ENCODE measurements around the gene IGSF23.
"Not testable (repeated sequence)": the region's sequence is repeated elsewhere in the genome, so short reads cannot be mapped to it uniquely, and the experiment has no call there.

The IGSF23 gene

GRCh38 chr19:44675521-44675920, 62.2 kb downstream of the IGSF23 start:
- Histone ChIP-seq H3K4me1 (ENCODE audit: control insufficient read depth, insufficient read depth, low read length, poor library complexity, severe bottlenecking) (no peaks in the 10 kb centered on the region), H3K27ac (ENCODE audit: insufficient read depth, low read length, poor library complexity, severe bottlenecking) (no peak overlapping the region), H3K9me3 (ENCODE audit: control insufficient read depth, low read length) (no peaks in the 10 kb centered on the region), H3K27me3 (replicated peaks; ENCODE audit: control insufficient read depth, insufficient read depth, low read length, poor library complexity, severe bottlenecking) (no peaks in the 10 kb centered on the region), H3K4me3 (ENCODE audit: insufficient read depth, low read depth, low read length, poor library complexity, severe bottlenecking) (no peak overlapping the region), H3K36me3 (ENCODE audit: control insufficient read depth, insufficient read depth, low read length) (no peaks in the 10 kb centered on the region)
- DNase-seq = no peak

GRCh38 chr19:44677019-44677811, 63.9 kb downstream of the IGSF23 start:
- Histone ChIP-seq H3K27ac (ENCODE audit: insufficient read depth, low read length, poor library complexity, severe bottlenecking) (no peak overlapping the region), H3K27me3 (replicated peaks; ENCODE audit: control insufficient read depth, insufficient read depth, low read length, poor library complexity, severe bottlenecking) (no peaks in the 10 kb centered on the region), H3K4me3 (ENCODE audit: insufficient read depth, low read depth, low read length, poor library complexity, severe bottlenecking) (no peak overlapping the region), H3K9me3 (ENCODE audit: control insufficient read depth, low read length) (no peaks in the 10 kb centered on the region), H3K4me1 (ENCODE audit: control insufficient read depth, insufficient read depth, low read length, poor library complexity, severe bottlenecking) (no peaks in the 10 kb centered on the region), H3K36me3 (ENCODE audit: control insufficient read depth, insufficient read depth, low read length) (no peaks in the 10 kb centered on the region)
- DNase-seq = no peak

- no peaks in the 10 kb centered on the region for H3K27me3 ChIP-seq (replicated peaks; ENCODE audit: control insufficient read depth, insufficient read depth, low read length, poor library complexity, severe bottlenecking)
- no peaks in the 10 kb centered on the region for H3K9me3 ChIP-seq (ENCODE audit: control insufficient read depth, low read length)
- no peaks in the 10 kb centered on the region for H3K36me3 ChIP-seq (ENCODE audit: control insufficient read depth, insufficient read depth, low read length)
- no peak overlapping the region for H3K4me3 ChIP-seq (ENCODE audit: insufficient read depth, low read depth, low read length, poor library complexity, severe bottlenecking)
- DNase-seq = no peak
- H3K4me1 ChIP-seq (ENCODE audit: control insufficient read depth, insufficient read depth, low read length, poor library complexity, severe bottlenecking) = no peaks in the 10 kb centered on the region
- no peak overlapping the region for H3K27ac ChIP-seq (ENCODE audit: insufficient read depth, low read length, poor library complexity, severe bottlenecking)
Observed at GRCh38 chr19:44680536-44680935, 67.2 kb downstream of the IGSF23 start.

- Histone ChIP-seq H3K9me3 (ENCODE audit: control insufficient read depth, low read length) (no peaks in the 10 kb centered on the region), H3K27me3 (replicated peaks; ENCODE audit: control insufficient read depth, insufficient read depth, low read length, poor library complexity, severe bottlenecking) (no peaks in the 10 kb centered on the region), H3K4me3 (ENCODE audit: insufficient read depth, low read depth, low read length, poor library complexity, severe bottlenecking) (no peak overlapping the region), H3K4me1 (ENCODE audit: control insufficient read depth, insufficient read depth, low read length, poor library complexity, severe bottlenecking) (no peaks in the 10 kb centered on the region), H3K36me3 (ENCODE audit: control insufficient read depth, insufficient read depth, low read length) (no peaks in the 10 kb centered on the region), H3K27ac (ENCODE audit: insufficient read depth, low read length, poor library complexity, severe bottlenecking) (no peak overlapping the region)
- DNase-seq = no peak
Observed at GRCh38 chr19:44681992-44682790, 68.8 kb downstream of the IGSF23 start.

GRCh38 chr19:44682807-44683206, 69.4 kb downstream of the IGSF23 start:
- DNase-seq = no peak
- no peaks in the 10 kb centered on the region for H3K9me3 ChIP-seq (ENCODE audit: control insufficient read depth, low read length)
- no peaks in the 10 kb centered on the region for H3K36me3 ChIP-seq (ENCODE audit: control insufficient read depth, insufficient read depth, low read length)
- no peaks in the 10 kb centered on the region for H3K4me1 ChIP-seq (ENCODE audit: control insufficient read depth, insufficient read depth, low read length, poor library complexity, severe bottlenecking)
- H3K4me3 ChIP-seq (ENCODE audit: insufficient read depth, low read depth, low read length, poor library complexity, severe bottlenecking) = no peak overlapping the region
- H3K27me3 ChIP-seq (replicated peaks; ENCODE audit: control insufficient read depth, insufficient read depth, low read length, poor library complexity, severe bottlenecking) = no peaks in the 10 kb centered on the region
- no peak overlapping the region for H3K27ac ChIP-seq (ENCODE audit: insufficient read depth, low read length, poor library complexity, severe bottlenecking)

GRCh38 chr19:44683434-44684210, 70.3 kb downstream of the IGSF23 start:
- H3K4me1 ChIP-seq (ENCODE audit: control insufficient read depth, insufficient read depth, low read length, poor library complexity, severe bottlenecking) = no peaks in the 10 kb centered on the region

GRCh38 chr19:44684396-44684795, 71.0 kb downstream of the IGSF23 start:
- H3K27me3 ChIP-seq (replicated peaks; ENCODE audit: control insufficient read depth, insufficient read depth, low read length, poor library complexity, severe bottlenecking); H3K27ac ChIP-seq (ENCODE audit: insufficient read depth, low read length, poor library complexity, severe bottlenecking); DNase-seq; H3K4me1 ChIP-seq (ENCODE audit: control insufficient read depth, insufficient read depth, low read length, poor library complexity, severe bottlenecking); H3K4me3 ChIP-seq (ENCODE audit: insufficient read depth, low read depth, low read length, poor library complexity, severe bottlenecking); H3K9me3 ChIP-seq (ENCODE audit: control insufficient read depth, low read length); H3K36me3 ChIP-seq (ENCODE audit: control insufficient read depth, insufficient read depth, low read length): not testable (repeated sequence)

More at GRCh38 chr19:44683434-44684210, 70.3 kb downstream of the IGSF23 start:
- Histone ChIP-seq H3K27ac (ENCODE audit: insufficient read depth, low read length, poor library complexity, severe bottlenecking) (no peak overlapping the region), H3K9me3 (ENCODE audit: control insufficient read depth, low read length) (no peaks in the 10 kb centered on the region), H3K36me3 (ENCODE audit: control insufficient read depth, insufficient read depth, low read length) (no peaks in the 10 kb centered on the region), H3K27me3 (replicated peaks; ENCODE audit: control insufficient read depth, insufficient read depth, low read length, poor library complexity, severe bottlenecking) (no peaks in the 10 kb centered on the region), H3K4me3 (ENCODE audit: insufficient read depth, low read depth, low read length, poor library complexity, severe bottlenecking) (no peak overlapping the region)
- DNase-seq = no peak

- no peaks in the 10 kb centered on the region for H3K27me3 ChIP-seq (replicated peaks; ENCODE audit: control insufficient read depth, insufficient read depth, low read length, poor library complexity, severe bottlenecking)
- no peak overlapping the region for H3K4me3 ChIP-seq (ENCODE audit: insufficient read depth, low read depth, low read length, poor library complexity, severe bottlenecking)
- no peaks in the 10 kb centered on the region for H3K9me3 ChIP-seq (ENCODE audit: control insufficient read depth, low read length)
- H3K36me3 ChIP-seq (ENCODE audit: control insufficient read depth, insufficient read depth, low read length) = no peaks in the 10 kb centered on the region
- DNase-seq = no peak
- H3K27ac ChIP-seq (ENCODE audit: insufficient read depth, low read length, poor library complexity, severe bottlenecking) = no peak overlapping the region
- no peaks in the 10 kb centered on the region for H3K4me1 ChIP-seq (ENCODE audit: control insufficient read depth, insufficient read depth, low read length, poor library complexity, severe bottlenecking)
Observed at GRCh38 chr19:44684892-44685863, 71.8 kb downstream of the IGSF23 start.

- Histone ChIP-seq H3K9me3 (ENCODE audit: control insufficient read depth, low read length) (no peaks in the 10 kb centered on the region), H3K36me3 (ENCODE audit: control insufficient read depth, insufficient read depth, low read length) (no peaks in the 10 kb centered on the region), H3K4me3 (ENCODE audit: insufficient read depth, low read depth, low read length, poor library complexity, severe bottlenecking) (no peak overlapping the region), H3K4me1 (ENCODE audit: control insufficient read depth, insufficient read depth, low read length, poor library complexity, severe bottlenecking) (no peaks in the 10 kb centered on the region), H3K27me3 (replicated peaks; ENCODE audit: control insufficient read depth, insufficient read depth, low read length, poor library complexity, severe bottlenecking) (no peaks in the 10 kb centered on the region), H3K27ac (ENCODE audit: insufficient read depth, low read length, poor library complexity, severe bottlenecking) (no peak overlapping the region)
- DNase-seq = no peak
Observed at GRCh38 chr19:44685877-44686276, 72.5 kb downstream of the IGSF23 start.
